Neural progenitor cell (in vitro differentiated cells): ENCODE results near the gene POLE4. TPM values are rescaled to one million over a fixed set of nuclear protein-coding genes. Genes with fewer than 3 reads are reported as not detected.

Experiments used
- DNase-seq: peaks from one replicate; pipeline ENCODE4 v3.0.0-alpha.2; 2016; ENCODE audit warnings: low spot score
- H2AFZ ChIP-seq: fragments of 200-600 bp; sonication (generic); replicated peaks from 2 replicates; pipeline ENCODE4 v1.6.1; 2016; ENCODE audit warnings: antibody characterized with exemption
- H3F3A ChIP-seq: fragments of 200-600 bp; sonication (generic); 2 replicates; pipeline ENCODE4 v1.6.1; 2016; ENCODE audit warnings: antibody characterized with exemption, low read depth
- H3K27ac ChIP-seq: fragments of 200-600 bp; sonication (generic); 2 replicates; pipeline ENCODE4 v1.5.1; 2016; ENCODE audit warnings: mild to moderate bottlenecking
- H3K27me3 ChIP-seq: fragments of 200-600 bp; sonication (generic); 2 replicates; pipeline ENCODE4 v1.6.1; 2016; ENCODE audit warnings: mild to moderate bottlenecking, moderate library complexity
- H3K36me3 ChIP-seq: fragments of 200-600 bp; sonication (generic); 2 replicates; pipeline ENCODE4 v1.5.1; 2016
- H3K4me1 ChIP-seq: fragments of 200-600 bp; sonication (generic); 2 replicates; pipeline ENCODE4 v1.6.1; 2016; ENCODE audit warnings: mixed run types
- H3K4me2 ChIP-seq: fragments of 200-600 bp; sonication (generic); 2 replicates; pipeline ENCODE4 v1.6.1; 2016
- H3K4me3 ChIP-seq: fragments of 200-600 bp; sonication (generic); 2 replicates; pipeline ENCODE4 v1.5.1; 2016
- H3K79me2 ChIP-seq: fragments of 200-600 bp; sonication (generic); 2 replicates; pipeline ENCODE4 v1.6.1; 2016; ENCODE audit warnings: low read depth
- H3K9ac ChIP-seq: fragments of 200-600 bp; sonication (generic); 2 replicates; pipeline ENCODE4 v1.6.1; 2016
- H3K9me3 ChIP-seq: fragments of 200-600 bp; sonication (generic); 2 replicates; pipeline ENCODE4 v1.5.1; 2016; ENCODE audit warnings: low read depth
- H4K20me1 ChIP-seq: fragments of 200-600 bp; sonication (generic); 2 replicates; pipeline ENCODE4 v1.6.1; 2016; ENCODE audit warnings: low read depth
- H3K27ac Mint-ChIP-seq: 3 replicates; pipeline ENCODE4 v1.8.0; 2021; ENCODE audit warnings: mixed read lengths
- H3K27me3 Mint-ChIP-seq: 2 replicates; pipeline ENCODE4 v1.8.0; 2022; ENCODE audit warnings: low read depth, mild to moderate bottlenecking, inconsistent platforms, moderate library complexity, mixed read lengths; ENCODE audit not compliant: insufficient read depth
- H3K36me3 Mint-ChIP-seq: 3 replicates; pipeline ENCODE4 v1.8.0; 2021; ENCODE audit warnings: mixed read lengths
- H3K4me1 Mint-ChIP-seq: 3 replicates; pipeline ENCODE4 v1.8.0; 2021; ENCODE audit warnings: mixed read lengths
- H3K4me3 Mint-ChIP-seq: 3 replicates; pipeline ENCODE4 v1.8.0; 2021; ENCODE audit warnings: mild to moderate bottlenecking, moderate library complexity, mixed read lengths
- H3K9me3 Mint-ChIP-seq: 3 replicates; pipeline ENCODE4 v1.8.0; 2020; ENCODE audit warnings: mixed read lengths
- CTCF ChIP-seq: fragments of 200-600 bp; sonication (generic); IDR thresholded peaks from 2 replicates; pipeline ENCODE4 v1.5.1; 2017; ENCODE audit warnings: antibody characterized with exemption, mild to moderate bottlenecking
- EZH2 ChIP-seq: fragments of 200-600 bp; sonication (generic); IDR thresholded peaks from 2 replicates; pipeline ENCODE4 v1.6.1; 2017; ENCODE audit warnings: antibody characterized with exemption, mild to moderate bottlenecking, moderate library complexity
- EZH2phosphoT487 ChIP-seq: fragments of 200-600 bp; sonication (generic); IDR thresholded peaks from 2 replicates; pipeline ENCODE4 v1.6.1; 2017; ENCODE audit warnings: antibody characterized with exemption
- total RNA-seq: library from RNA; depleted of rRNA; stranded (reverse); fragments of >200 nt; gene quantifications from 2 replicates; pipeline ENCODE4 v1.2.3, GENCODE V29; 2015; ENCODE audit warnings: low replicate concordance

Gene POLE4
- total RNA-seq, 1 donor from 2014 or later = 15.4 TPM

GRCh38 chr2:74953796-74954499 lies 4.5 kb upstream of the POLE4 start:
- Histone ChIP-seq H3K9me3 (no peaks in the 10 kb centered on the region), H3K9ac (no peak overlapping the region), H2AFZ (no peak overlapping the region), H3K4me1 (no peaks in the 10 kb centered on the region), H3K4me2 (no peak overlapping the region), H3K4me3 (no peak overlapping the region), H3F3A (no peaks in the 10 kb centered on the region), H3K27ac (no peak overlapping the region), H3K27me3 (peaks cover 11% of the 10 kb centered on the region), H4K20me1 (no peaks in the 10 kb centered on the region), H3K36me3 (no peaks in the 10 kb centered on the region), H3K79me2 (no peaks in the 10 kb centered on the region)
- H3K36me3 Mint-ChIP-seq = peaks cover 14% of the 10 kb centered on the region
- H3K4me1 Mint-ChIP-seq = peaks cover 3% of the 10 kb centered on the region
- H3K27me3 Mint-ChIP-seq = peaks cover 2% of the 10 kb centered on the region
- peaks cover 41% of the 10 kb centered on the region for H3K9me3 Mint-ChIP-seq
- H3K27ac Mint-ChIP-seq = no peak overlapping the region
- no peak overlapping the region for H3K4me3 Mint-ChIP-seq
- DNase-seq = no peak
- TF ChIP-seq CTCF (no peak), EZH2 (no peak), EZH2phosphoT487 (no peak)

DNA sequence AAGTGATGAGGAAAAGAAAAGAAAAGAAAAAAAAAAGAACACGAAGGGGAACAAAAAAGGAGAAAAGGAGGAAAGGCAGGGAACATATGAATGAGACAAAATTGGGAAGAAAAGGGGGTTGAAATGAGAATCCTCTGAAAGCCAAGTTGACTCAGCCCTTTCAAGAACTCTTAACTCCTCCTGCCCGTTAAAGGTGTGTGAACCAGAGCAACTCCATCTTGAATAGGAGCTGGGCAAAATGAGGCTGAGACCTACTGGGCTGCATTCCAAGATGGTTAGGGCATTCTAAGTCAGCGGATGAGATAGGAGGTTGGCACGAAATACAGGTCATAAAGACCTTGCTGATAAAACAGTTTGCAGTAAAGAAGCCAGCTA lies 4.0 kb upstream of the POLE4 start:
- Histone ChIP-seq H3K4me1 (no peaks in the 10 kb centered on the region), H3K4me2 (no peak overlapping the region), H3K79me2 (no peaks in the 10 kb centered on the region), H3K36me3 (no peaks in the 10 kb centered on the region), H2AFZ (no peak overlapping the region), H4K20me1 (no peaks in the 10 kb centered on the region), H3K9me3 (no peaks in the 10 kb centered on the region), H3K27me3 (peaks cover 11% of the 10 kb centered on the region), H3K9ac (no peak overlapping the region), H3K4me3 (no peak overlapping the region), H3K27ac (no peak overlapping the region), H3F3A (no peaks in the 10 kb centered on the region)
- no peak overlapping the region for H3K27ac Mint-ChIP-seq
- H3K36me3 Mint-ChIP-seq = peaks cover 14% of the 10 kb centered on the region
- H3K4me1 Mint-ChIP-seq = peaks cover 3% of the 10 kb centered on the region
- no peak for DNase-seq
- H3K4me3 Mint-ChIP-seq = no peak overlapping the region
- H3K9me3 Mint-ChIP-seq = peaks cover 36% of the 10 kb centered on the region
- peaks cover 2% of the 10 kb centered on the region for H3K27me3 Mint-ChIP-seq
- no peak for TF ChIP-seq EZH2phosphoT487
- TF ChIP-seq EZH2 = no peak
- no peak for TF ChIP-seq CTCF

GRCh38 chr2:74957886-74958273 lies 563 bp upstream of the POLE4 start:
- no peak for DNase-seq
- no peak overlapping the region for H3K27ac Mint-ChIP-seq
- no peaks in the 10 kb centered on the region for H3F3A ChIP-seq
- peaks cover 2% of the 10 kb centered on the region for H3K27me3 Mint-ChIP-seq
- no peaks in the 10 kb centered on the region for H3K9me3 ChIP-seq
- peak overlapping the region; percentile 81 for H3K4me3 Mint-ChIP-seq
- H3K4me3 ChIP-seq = peak overlapping the region; percentile 58
- H3K4me2 ChIP-seq = peak overlapping the region; percentile 79
- no peaks in the 10 kb centered on the region for H3K79me2 ChIP-seq
- peaks cover 3% of the 10 kb centered on the region for H3K4me1 Mint-ChIP-seq
- H3K27me3 ChIP-seq = peaks cover 11% of the 10 kb centered on the region
- H3K36me3 ChIP-seq = no peaks in the 10 kb centered on the region
- H3K4me1 ChIP-seq = no peaks in the 10 kb centered on the region
- TF ChIP-seq EZH2 = no peak
- no peak for TF ChIP-seq CTCF
- no peak for TF ChIP-seq EZH2phosphoT487
- H3K9me3 Mint-ChIP-seq = peaks cover 17% of the 10 kb centered on the region
- H2AFZ ChIP-seq = peak overlapping the region; percentile 96
- H4K20me1 ChIP-seq = no peaks in the 10 kb centered on the region
- H3K9ac ChIP-seq = no peak overlapping the region
- H3K27ac ChIP-seq = no peak overlapping the region
- H3K36me3 Mint-ChIP-seq = peaks cover 24% of the 10 kb centered on the region
